ENCODE measurements around the gene MT3.
A peak's percentile ranks its signal among the peaks of the same experiment; 100 is the strongest.
"Not testable (repeated sequence)": the region's sequence is repeated elsewhere in the genome, so short reads cannot be mapped to it uniquely, and the experiment has no call there.

MT3 gene

GRCh38 chr16:56610017-56610608 lies 20.8 kb downstream of the MT3 start:
- peak; percentile 84 for DNase-seq (ENCODE audit: low read depth)

GRCh38 chr16:56610609-56611111 lies 21.3 kb downstream of the MT3 start:
- DNase-seq (ENCODE audit: low read depth), result no peak

GRCh38 chr16:56611281-56611833 lies 22.0 kb downstream of the MT3 start:
- peak; percentile 67 for DNase-seq (ENCODE audit: low read depth)

GRCh38 chr16:56613706-56614105 lies 24.4 kb downstream of the MT3 start:
- DNase-seq (ENCODE audit: low read depth), result no peak

GRCh38 chr16:56614549-56614991 lies 25.2 kb downstream of the MT3 start:
- no peak for DNase-seq (ENCODE audit: low read depth)

GRCh38 chr16:56615353-56615752 lies 26.0 kb downstream of the MT3 start:
- DNase-seq (ENCODE audit: low read depth), result no peak

- DNase-seq (ENCODE audit: low read depth), result no peak
Observed at GRCh38 chr16:56616608-56617211, 27.4 kb downstream of the MT3 start.

- no peak for DNase-seq (ENCODE audit: low read depth)
Observed at GRCh38 chr16:56617212-56618085, 28.1 kb downstream of the MT3 start.

GRCh38 chr16:56618138-56618537 lies 28.8 kb downstream of the MT3 start:
- DNase-seq (ENCODE audit: low read depth), result no peak

GRCh38 chr16:56620339-56620897 lies 31.1 kb downstream of the MT3 start:
- no peak for DNase-seq (ENCODE audit: low read depth)

- DNase-seq (ENCODE audit: low read depth), result not testable (repeated sequence)
Observed at GRCh38 chr16:56621665-56622445, 32.5 kb downstream of the MT3 start.

GRCh38 chr16:56623184-56623583 lies 33.9 kb downstream of the MT3 start:
- DNase-seq (ENCODE audit: low read depth), result not testable (repeated sequence)

GRCh38 chr16:56623637-56624036 lies 34.3 kb downstream of the MT3 start:
- DNase-seq (ENCODE audit: low read depth), result no peak

- no peak for DNase-seq (ENCODE audit: low read depth)
Observed at GRCh38 chr16:56625140-56625942, 36.0 kb downstream of the MT3 start, which contains the start of gene MT1E. MT1E (plus strand) TSS chr16:56625781; CDS start chr16:56625852, 71 bp downstream.

GRCh38 chr16:56625943-56626654 lies 36.8 kb downstream of the MT3 start:
- DNase-seq (ENCODE audit: low read depth), result peak; percentile 94

- no peak for DNase-seq (ENCODE audit: low read depth)
Observed at GRCh38 chr16:56626685-56627084, 37.4 kb downstream of the MT3 start.

- no peak for DNase-seq (ENCODE audit: low read depth)
Observed at GRCh38 chr16:56628486-56629350, 39.4 kb downstream of the MT3 start.

- no peak for DNase-seq (ENCODE audit: low read depth)
Observed at GRCh38 chr16:56629531-56629930, 40.2 kb downstream of the MT3 start.

- DNase-seq (ENCODE audit: low read depth), result no peak
Observed at GRCh38 chr16:56630134-56630533, 40.8 kb downstream of the MT3 start.
